ENCODE results near the gene PCYOX1L.

The PCYOX1L gene

DNA sequence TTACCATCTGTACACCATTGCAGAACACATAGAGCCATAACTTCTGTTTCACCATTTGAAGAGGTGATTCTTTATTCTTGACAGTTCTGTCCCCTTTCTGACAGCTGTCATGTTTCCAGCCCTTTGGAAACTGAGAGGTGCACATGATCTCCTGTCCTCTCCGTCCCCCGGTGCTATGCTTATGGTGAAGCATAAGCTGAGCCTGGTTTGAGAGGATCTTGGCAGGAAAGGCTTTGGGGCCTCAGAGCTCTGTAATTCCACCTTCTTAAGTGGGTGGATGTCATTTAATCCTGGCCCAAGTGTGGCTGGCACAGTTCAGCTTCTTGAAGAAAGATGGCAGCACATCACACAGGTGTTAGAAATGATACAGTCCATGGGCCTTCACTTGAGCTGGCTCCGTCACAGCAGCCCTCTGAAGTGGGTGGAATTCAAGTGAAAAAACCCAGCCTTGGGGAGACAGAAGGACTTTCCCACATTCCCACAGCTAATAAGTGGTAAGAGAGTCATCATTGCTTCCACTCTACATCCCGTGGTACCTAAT lies 43.2 kb upstream of the PCYOX1L start:
- in situ Hi-C loops (cut with HindIII; ENCODE audit: low pct_ligation_motif_present, low sequenced_read_pairs), result no loop called here
- H3K27me3 ChIP-seq (replicated peaks), result no peaks in the 10 kb centered on the region
- no peak overlapping the region for H3K27ac ChIP-seq
- H3K4me3 ChIP-seq (ENCODE audit: low read depth, low read length), result no peak overlapping the region
- TF ChIP-seq, protein P1, sequence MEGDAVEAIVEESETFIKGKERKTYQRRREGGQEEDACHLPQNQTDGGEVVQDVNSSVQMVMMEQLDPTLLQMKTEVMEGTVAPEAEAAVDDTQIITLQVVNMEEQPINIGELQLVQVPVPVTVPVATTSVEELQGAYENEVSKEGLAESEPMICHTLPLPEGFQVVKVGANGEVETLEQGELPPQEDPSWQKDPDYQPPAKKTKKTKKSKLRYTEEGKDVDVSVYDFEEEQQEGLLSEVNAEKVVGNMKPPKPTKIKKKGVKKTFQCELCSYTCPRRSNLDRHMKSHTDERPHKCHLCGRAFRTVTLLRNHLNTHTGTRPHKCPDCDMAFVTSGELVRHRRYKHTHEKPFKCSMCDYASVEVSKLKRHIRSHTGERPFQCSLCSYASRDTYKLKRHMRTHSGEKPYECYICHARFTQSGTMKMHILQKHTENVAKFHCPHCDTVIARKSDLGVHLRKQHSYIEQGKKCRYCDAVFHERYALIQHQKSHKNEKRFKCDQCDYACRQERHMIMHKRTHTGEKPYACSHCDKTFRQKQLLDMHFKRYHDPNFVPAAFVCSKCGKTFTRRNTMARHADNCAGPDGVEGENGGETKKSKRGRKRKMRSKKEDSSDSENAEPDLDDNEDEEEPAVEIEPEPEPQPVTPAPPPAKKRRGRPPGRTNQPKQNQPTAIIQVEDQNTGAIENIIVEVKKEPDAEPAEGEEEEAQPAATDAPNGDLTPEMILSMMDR (IDR thresholded peaks at IDR 0.05; ENCODE audit: low read depth, low read length, missing control alignments), result no peak
- no peak for DNase-seq
- no peaks in the 10 kb centered on the region for H3K36me3 ChIP-seq (replicated peaks)

DNA sequence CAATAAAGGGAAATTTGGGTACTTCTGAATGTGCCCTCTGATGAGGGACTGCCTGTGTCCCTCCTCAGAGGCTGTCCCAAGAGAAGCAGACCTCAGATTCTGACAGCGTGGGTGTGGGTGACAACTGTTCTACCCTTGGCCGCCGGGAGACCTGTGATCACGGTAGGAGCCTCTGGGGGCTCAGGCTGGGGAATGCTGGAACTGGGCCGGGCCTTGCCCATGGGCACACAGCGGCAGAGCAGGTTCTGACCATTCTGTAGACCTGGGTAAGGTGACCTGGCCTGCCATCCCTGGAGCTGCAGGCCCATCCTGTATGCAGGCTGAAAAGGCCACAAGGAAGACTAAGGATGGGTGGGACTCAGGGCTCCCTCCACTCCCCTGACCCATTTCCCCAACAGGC lies 42.1 kb upstream of the PCYOX1L start:
- TF ChIP-seq, protein P1 (IDR thresholded peaks at IDR 0.05; ENCODE audit: low read depth, low read length, missing control alignments), result no peak

DNA sequence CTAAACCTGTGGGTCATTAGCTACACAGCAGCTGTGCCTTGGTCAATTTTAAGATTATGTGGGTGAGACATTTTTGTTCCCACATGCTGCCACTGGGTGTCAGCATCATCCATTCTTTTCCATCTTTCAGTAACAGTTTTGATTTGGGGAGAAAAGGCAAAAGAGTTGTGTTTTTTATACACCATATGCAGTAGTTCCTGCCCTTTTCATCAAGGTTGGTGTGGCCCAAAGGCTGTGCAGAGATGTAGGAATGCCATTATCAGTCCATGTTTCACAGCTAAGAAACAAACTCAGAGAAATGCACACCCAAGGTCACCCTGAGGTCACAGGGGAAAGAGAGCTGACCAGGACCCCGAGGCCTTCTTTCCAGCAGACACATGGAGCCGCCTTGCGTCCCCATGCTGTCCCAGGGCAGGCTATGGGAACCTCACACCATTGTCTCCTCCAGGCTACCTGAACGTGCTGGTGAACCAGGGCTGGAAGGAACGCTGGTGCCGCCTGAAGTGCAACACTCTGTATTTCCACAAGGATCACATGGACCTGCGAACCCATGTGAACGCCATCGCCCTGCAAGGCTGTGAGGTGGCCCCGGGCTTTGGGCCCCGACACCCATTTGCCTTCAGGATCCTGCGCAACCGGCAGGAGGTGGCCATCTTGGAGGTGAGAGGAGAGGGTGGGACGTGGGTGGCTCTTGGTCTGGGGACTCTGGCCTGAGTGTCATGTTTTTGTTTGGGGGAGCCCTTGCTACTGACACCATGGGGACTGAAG lies 40.4 kb upstream of the PCYOX1L start:
- no peaks in the 10 kb centered on the region for H3K36me3 ChIP-seq (replicated peaks)
- peak; percentile 28 for DNase-seq
- no peak overlapping the region for H3K27ac ChIP-seq
- no peaks in the 10 kb centered on the region for H3K27me3 ChIP-seq (replicated peaks)
- TF ChIP-seq, protein P1 (IDR thresholded peaks at IDR 0.05; ENCODE audit: low read depth, low read length, missing control alignments), result peak; percentile 73
- in situ Hi-C loops (cut with HindIII; ENCODE audit: low pct_ligation_motif_present, low sequenced_read_pairs), result no loop called here
- no peak overlapping the region for H3K4me3 ChIP-seq (ENCODE audit: low read depth, low read length)

More for the DNA sequence above, 42.1 kb upstream of the PCYOX1L start:
- H3K36me3 ChIP-seq (replicated peaks), result no peaks in the 10 kb centered on the region
- H3K4me3 ChIP-seq (ENCODE audit: low read depth, low read length), result no peak overlapping the region
- no peak for DNase-seq
- in situ Hi-C loops (cut with HindIII; ENCODE audit: low pct_ligation_motif_present, low sequenced_read_pairs), result no loop called here
- no peak overlapping the region for H3K27ac ChIP-seq
- no peaks in the 10 kb centered on the region for H3K27me3 ChIP-seq (replicated peaks)

DNA sequence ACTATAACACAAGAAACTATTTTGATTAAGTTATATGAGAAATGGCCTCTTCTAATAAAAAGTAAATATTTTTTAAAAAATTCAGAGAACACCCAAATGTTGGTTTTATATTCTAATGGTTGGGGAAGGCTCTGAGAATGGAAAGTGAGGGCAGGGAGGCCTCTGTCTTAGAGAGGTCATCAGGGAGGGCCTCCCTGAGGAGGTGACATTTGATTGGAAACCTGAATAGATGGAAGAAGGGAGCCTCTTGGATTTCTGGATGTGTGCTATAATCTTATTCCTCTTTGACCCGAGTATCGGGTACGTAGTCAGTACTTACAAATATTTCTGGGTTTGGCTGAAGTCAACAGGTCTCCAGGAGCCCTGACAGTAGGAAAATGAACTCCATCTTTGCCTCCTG lies 38.7 kb upstream of the PCYOX1L start:
- H3K27me3 ChIP-seq (replicated peaks), result no peaks in the 10 kb centered on the region
- H3K27ac ChIP-seq, result no peak overlapping the region
- DNase-seq, result no peak
- TF ChIP-seq, protein P1 (IDR thresholded peaks at IDR 0.05; ENCODE audit: low read depth, low read length, missing control alignments), result no peak
- in situ Hi-C loops (cut with HindIII; ENCODE audit: low pct_ligation_motif_present, low sequenced_read_pairs), result no loop called here
- no peaks in the 10 kb centered on the region for H3K36me3 ChIP-seq (replicated peaks)
- no peak overlapping the region for H3K4me3 ChIP-seq (ENCODE audit: low read depth, low read length)

DNA sequence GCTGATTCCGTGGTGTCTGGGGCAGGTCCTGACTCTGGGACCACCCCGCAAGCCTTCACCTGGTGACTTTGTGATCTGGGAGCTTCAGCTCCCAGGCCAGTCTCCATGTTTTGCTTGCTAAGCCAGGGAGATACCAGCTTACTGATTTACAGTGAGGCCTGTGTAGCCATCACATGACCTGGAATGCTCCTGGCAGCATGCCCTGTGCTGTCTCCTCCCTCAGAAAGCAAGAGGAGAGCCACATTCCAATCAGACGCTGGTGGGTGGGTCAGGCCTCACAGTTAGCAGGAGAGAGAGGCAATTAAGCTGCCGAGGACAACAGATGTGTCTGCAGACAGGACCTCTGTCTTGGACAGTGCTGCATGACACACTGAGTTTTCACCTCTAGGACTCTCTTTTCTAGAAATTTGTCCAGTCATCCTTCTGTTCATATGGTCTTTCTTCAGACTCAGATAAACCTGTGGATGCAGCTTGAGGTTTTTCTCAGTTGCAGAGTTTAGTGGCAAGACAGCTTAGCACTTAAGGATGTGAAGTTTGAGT lies 37.0 kb upstream of the PCYOX1L start:
- peak; percentile 94 for DNase-seq
- no peak overlapping the region for H3K4me3 ChIP-seq (ENCODE audit: low read depth, low read length)
- peak overlapping the region; percentile 32 for H3K27ac ChIP-seq
- H3K27me3 ChIP-seq (replicated peaks), result no peaks in the 10 kb centered on the region
- no peaks in the 10 kb centered on the region for H3K36me3 ChIP-seq (replicated peaks)
- TF ChIP-seq, protein P1 (IDR thresholded peaks at IDR 0.05; ENCODE audit: low read depth, low read length, missing control alignments), result no peak
- in situ Hi-C loops (cut with HindIII; ENCODE audit: low pct_ligation_motif_present, low sequenced_read_pairs), result no loop called here
